Tibial nerve (tissue), 4 donors: ENCODE data around the gene ENDOU. TPM values are rescaled to one million over a fixed set of nuclear protein-coding genes. Genes with fewer than 3 reads are reported as not detected.
"Not testable (repeated sequence)": the region's sequence is repeated elsewhere in the genome, so short reads cannot be mapped to it uniquely, and the experiment has no call there.

Experiments
- DNase-seq, 2 donors: peaks; one replicate each; pipeline ENCODE4 v3.0.0-alpha.2; 2019; ENCODE audit warnings: low spot score in 2 of 2
- H3K27ac ChIP-seq, 4 donors: fragments of 200-600 bp; sonication (generic) in 3 of 4; one replicate each; pipeline ENCODE4 v1.5.1; 2017 to 2019; ENCODE audit warnings: mild to moderate bottlenecking in 1 of 4
- H3K27me3 ChIP-seq, 2 donors: fragments of 200-600 bp; sonication (generic) in 1 of 2; one replicate each; pipeline versions ENCODE4 v1.5.1 to v1.6.0; 2017 to 2019
- H3K36me3 ChIP-seq, 3 donors: fragments of 200-600 bp; sonication (generic); one replicate each; pipeline ENCODE4 v1.5.1; 2018 to 2019
- H3K4me1 ChIP-seq, 4 donors: fragments of 200-600 bp; sonication (generic) in 3 of 4; one replicate each; pipeline ENCODE4 v1.5.1; 2017 to 2019
- H3K4me3 ChIP-seq, 4 donors: fragments of 200-600 bp; sonication (generic) in 3 of 4; one replicate each; pipeline ENCODE4 v1.5.1; 2017 to 2019; ENCODE audit warnings: mild to moderate bottlenecking in 1 of 4, moderate library complexity in 1 of 4
- H3K9me3 ChIP-seq, 4 donors: fragments of 200-600 bp; sonication (generic) in 3 of 4; one replicate each; pipeline ENCODE4 v1.5.1; 2017 to 2019
- EP300 ChIP-seq, 2 donors: sonication (generic); formaldehyde crosslinking; IDR thresholded peaks; one replicate each; pipeline ENCODE4 v1.6.1; 2017; ENCODE audit warnings: antibody characterized with exemption in 2 of 2, mild to moderate bottlenecking in 1 of 2
- POLR2A ChIP-seq, 2 donors: fragments of 450-650 bp; IDR thresholded peaks; one replicate each; pipeline ENCODE4 v1.6.1; 2017; ENCODE audit warnings: antibody characterized with exemption in 2 of 2, mild to moderate bottlenecking in 2 of 2, moderate library complexity in 2 of 2
- WGBS, 2 donors: methylation state at CpG; one replicate each; pipeline ENCODE4 v1.1.5; 2018; 5-methylcytosine and 5-hydroxymethylcytosine counted together
- total RNA-seq, 4 donors: library from RNA; depleted of rRNA; stranded (reverse); fragments of >200 nt; gene quantifications; one replicate each; pipeline ENCODE4 v1.1.0, GENCODE V29; 2016
- TF ChIP-seq, protein P1 (sequence below), 5 experiments: fragments of 200-600 bp in 3 of 5; fragments of 450-650 bp in 2 of 5; sonication (generic) in 3 of 5; IDR thresholded peaks; one replicate each; pipeline ENCODE4 v1.5.1; 2016 to 2019; ENCODE audit warnings: antibody characterized with exemption in 5 of 5, mild to moderate bottlenecking in 3 of 5, moderate library complexity in 2 of 5

Gene ENDOU
- total RNA-seq, 4 donors from 2014 or later: 0.30 to 1.2 (median 0.42) TPM; not detected in 1

GRCh38 chr12:47687636-47688035, 37.7 kb downstream of the ENDOU start:
- Histone ChIP-seq H3K9me3 (no peaks in the 10 kb centered on the region), H3K4me3 (no peak overlapping the region), H3K27me3 (no peaks in the 10 kb centered on the region), H3K27ac (no peak overlapping the region), H3K36me3 (peaks cover 0 to 42% (median 0%) of the 10 kb centered on the region in 3 donors), H3K4me1 (no peaks in the 10 kb centered on the region)
- DNase-seq: no peak
- 61% methylated on average over 3 of the region's 3 CpGs for WGBS, 2 donors
- TF ChIP-seq POLR2A (IDR thresholded peaks at IDR 0.05) (no peak), EP300 (IDR thresholded peaks at IDR 0.05) (no peak)
- TF ChIP-seq, protein P1, sequence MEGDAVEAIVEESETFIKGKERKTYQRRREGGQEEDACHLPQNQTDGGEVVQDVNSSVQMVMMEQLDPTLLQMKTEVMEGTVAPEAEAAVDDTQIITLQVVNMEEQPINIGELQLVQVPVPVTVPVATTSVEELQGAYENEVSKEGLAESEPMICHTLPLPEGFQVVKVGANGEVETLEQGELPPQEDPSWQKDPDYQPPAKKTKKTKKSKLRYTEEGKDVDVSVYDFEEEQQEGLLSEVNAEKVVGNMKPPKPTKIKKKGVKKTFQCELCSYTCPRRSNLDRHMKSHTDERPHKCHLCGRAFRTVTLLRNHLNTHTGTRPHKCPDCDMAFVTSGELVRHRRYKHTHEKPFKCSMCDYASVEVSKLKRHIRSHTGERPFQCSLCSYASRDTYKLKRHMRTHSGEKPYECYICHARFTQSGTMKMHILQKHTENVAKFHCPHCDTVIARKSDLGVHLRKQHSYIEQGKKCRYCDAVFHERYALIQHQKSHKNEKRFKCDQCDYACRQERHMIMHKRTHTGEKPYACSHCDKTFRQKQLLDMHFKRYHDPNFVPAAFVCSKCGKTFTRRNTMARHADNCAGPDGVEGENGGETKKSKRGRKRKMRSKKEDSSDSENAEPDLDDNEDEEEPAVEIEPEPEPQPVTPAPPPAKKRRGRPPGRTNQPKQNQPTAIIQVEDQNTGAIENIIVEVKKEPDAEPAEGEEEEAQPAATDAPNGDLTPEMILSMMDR (IDR thresholded peaks at IDR 0.05): no peak

DNA sequence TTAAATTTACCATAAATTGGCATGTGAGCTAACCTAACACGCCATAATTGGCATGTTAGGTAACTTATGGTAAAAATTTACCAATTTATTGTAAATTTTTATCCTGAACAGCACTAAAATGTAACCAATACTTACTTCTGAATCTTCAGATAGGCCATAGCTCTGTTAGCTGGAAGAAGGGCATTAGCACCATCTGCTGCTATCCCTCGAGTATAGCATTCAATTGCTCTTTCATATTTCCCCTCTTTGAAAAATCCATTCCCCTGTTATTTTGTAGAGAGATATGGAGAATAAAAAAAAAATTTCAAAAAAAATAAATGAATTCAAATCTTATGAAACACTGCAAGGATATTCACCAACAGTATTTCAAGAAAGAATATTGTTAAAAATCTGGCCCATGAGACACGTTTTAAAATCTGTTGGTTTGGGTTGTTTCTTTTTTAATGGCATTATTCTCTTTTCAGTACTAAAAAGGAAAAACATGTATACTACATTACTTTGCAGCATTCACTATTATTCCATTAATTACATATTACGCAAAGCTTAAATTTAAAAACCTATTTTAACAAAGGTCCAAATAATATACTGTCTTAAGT, 38.5 kb downstream of the ENDOU start:
- Histone ChIP-seq H3K9me3 (no peaks in the 10 kb centered on the region), H3K4me3 (no peak overlapping the region)
- 63 to 68% methylated on average over 4 of the region's 4 CpGs for WGBS, 2 donors

DNA sequence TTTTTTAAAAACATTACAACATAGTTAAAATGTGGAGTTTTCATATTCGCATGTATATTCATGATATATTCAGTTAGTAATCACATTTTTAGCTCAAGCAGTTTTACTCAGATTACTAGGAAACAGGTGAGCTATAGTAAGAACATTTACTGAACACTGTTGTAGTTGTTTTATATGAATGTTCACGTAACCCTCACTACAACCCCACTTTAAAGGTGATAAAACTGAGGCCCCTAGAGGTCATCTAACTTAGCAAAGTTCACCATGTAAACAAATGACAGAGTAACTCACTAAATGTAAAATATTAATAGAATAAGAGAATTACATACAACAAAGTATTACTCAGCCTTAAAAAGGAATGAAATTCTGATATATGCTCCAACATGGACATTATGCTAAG, 45.5 kb downstream of the ENDOU start:
- H3K27ac ChIP-seq: no peak overlapping the region
- no peak overlapping the region for H3K4me3 ChIP-seq
- 94% methylated on average over 2 of the region's 2 CpGs for WGBS, 2 donors
- no peak for DNase-seq
- no peaks in the 10 kb centered on the region for H3K4me1 ChIP-seq
- no peaks in the 10 kb centered on the region for H3K9me3 ChIP-seq
- TF ChIP-seq, protein P1 (IDR thresholded peaks at IDR 0.05): no peak
- no peak for TF ChIP-seq POLR2A (IDR thresholded peaks at IDR 0.05)
- TF ChIP-seq EP300 (IDR thresholded peaks at IDR 0.05): no peak
- H3K27me3 ChIP-seq: no peaks in the 10 kb centered on the region
- peaks cover 0 to 56% (median 0%) of the 10 kb centered on the region in 3 donors for H3K36me3 ChIP-seq

More for the DNA sequence above, 38.5 kb downstream of the ENDOU start:
- Histone ChIP-seq H3K4me1 (no peaks in the 10 kb centered on the region), H3K27ac (no peak overlapping the region), H3K36me3 (peaks cover 0 to 38% (median 0%) of the 10 kb centered on the region in 3 donors), H3K27me3 (no peaks in the 10 kb centered on the region)
- no peak for DNase-seq
- TF ChIP-seq, protein P1 (IDR thresholded peaks at IDR 0.05): peak; percentile 37 to 63 (median 52)
- TF ChIP-seq POLR2A (IDR thresholded peaks at IDR 0.05): no peak

GRCh38 chr12:47672068-47672467, 53.2 kb downstream of the ENDOU start:
- H3K36me3 ChIP-seq: peaks cover 0 to 60% (median 6%) of the 10 kb centered on the region in 3 donors
- no peaks in the 10 kb centered on the region for H3K27me3 ChIP-seq
- H3K9me3 ChIP-seq: no peaks in the 10 kb centered on the region
- no peak for TF ChIP-seq POLR2A (IDR thresholded peaks at IDR 0.05)
- no peak overlapping the region for H3K27ac ChIP-seq
- H3K4me1 ChIP-seq: no peaks in the 10 kb centered on the region
- no peak overlapping the region for H3K4me3 ChIP-seq
- WGBS, 2 donors: 94 to 96% methylated on average over 2 of the region's 2 CpGs
- no peak for DNase-seq

DNA sequence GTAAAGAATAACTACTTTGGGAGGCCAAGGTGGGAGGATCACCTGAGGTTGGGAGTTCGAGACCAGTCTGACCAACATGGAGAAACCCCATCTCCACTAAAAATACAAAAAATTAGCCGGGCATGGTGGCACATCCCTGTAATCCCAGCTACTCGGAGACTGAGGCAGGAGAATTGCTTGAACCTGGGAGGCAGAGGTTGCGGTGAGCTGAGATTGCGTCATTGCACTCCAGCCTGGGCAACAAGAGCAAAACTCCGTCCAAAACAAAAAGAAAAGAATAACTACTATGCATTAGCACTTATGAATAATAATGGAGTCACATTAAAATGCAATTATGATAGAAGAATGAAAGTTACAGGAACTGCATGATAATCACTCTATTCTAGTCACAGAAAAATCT, 57.4 kb downstream of the ENDOU start:
- not testable (repeated sequence) for H3K27me3 ChIP-seq, DNase-seq, H3K9me3 ChIP-seq, H3K27ac ChIP-seq, H3K4me1 ChIP-seq, H3K4me3 ChIP-seq
- 88 to 90% methylated on average over 6 of the region's 6 CpGs for WGBS, 2 donors
- H3K36me3 ChIP-seq: peaks cover 0 to 57% (median 6%) of the 10 kb centered on the region in 3 donors

Other genes starting within 250 kb of the ENDOU start
- 10 to 100 TPM in 3 of 4 donors, 1 to 10 TPM in 1; 8.8 to 19.2 (median 15.5) TPM for gene RPAP3, start 19.5 kb downstream of the ENDOU start, total RNA-seq
- gene RAPGEF3, start 33.4 kb upstream of the ENDOU start, total RNA-seq: 100 to 1,000 TPM in 1 of 4 donors, 10 to 100 TPM in 3; 47.3 to 109 (median 83.6) TPM
- 10 to 100 TPM; 24.6 to 37.9 (median 33.8) TPM for gene SLC48A1, start 47.7 kb upstream of the ENDOU start, total RNA-seq
- 100 to 1,000 TPM in 2 of 4 donors, 10 to 100 TPM in 2; 90.4 to 186 (median 98.4) TPM for gene HDAC7, start 94.4 kb upstream of the ENDOU start, total RNA-seq
- gene VDR, start 179.5 kb upstream of the ENDOU start, total RNA-seq: 1 to 10 TPM in 2 of 4 donors, under 1 TPM in 2; 0.78 to 6.6 (median 1.1) TPM
- gene TMEM106C, start 238.1 kb upstream of the ENDOU start, total RNA-seq: 10 to 100 TPM; 26.9 to 69.7 (median 49.5) TPM